CD4-positive, alpha-beta T cell (primary cell): ENCODE results near the gene PRG2. TPM values are rescaled to one million over a fixed set of nuclear protein-coding genes. Genes with fewer than 3 reads are reported as not detected.

Experiments used
- ATAC-seq: fragments of 200-7000 bp; cut with Tn5 transposase; one replicate; pipeline ENCODE4 v1.10.0; 2022; ENCODE audit warnings: mild to moderate bottlenecking; ENCODE audit not compliant: poor library complexity
- CTCF ChIA-PET: fragments of 350-600 bp; sonication (Branson Sonifier 250); formaldehyde crosslinking; loops from one replicate; lab custom pipeline; 2021; ENCODE audit warnings: antibody characterized with exemption, inconsistent platforms; lab: Charles Lee
- POLR2A ChIA-PET: fragments of 350-600 bp; sonication (Branson Sonifier 250); formaldehyde crosslinking; loops from one replicate; lab custom pipeline; 2021; ENCODE audit warnings: antibody characterized with exemption, inconsistent platforms; lab: Charles Lee
- DNase-seq, 14 experiments: peaks; one replicate each; pipeline ENCODE4 v3.0.0-alpha.2; 2013 to 2020; ENCODE audit warnings: mixed read lengths in 2 of 14
- H3K27ac ChIP-seq, 2 donors: one replicate each; pipeline versions ENCODE4 v1.5.1 to v1.7.0; 2013; ENCODE audit warnings: low read length in 2 of 2, low read depth in 1 of 2, mild to moderate bottlenecking in 1 of 2
- H3K27me3 ChIP-seq, 2 experiments: 1 replicate in 1 of 2; 2 replicates in 1 of 2; pipeline versions ENCODE4 v1.6.1 to v1.7.0; 2013; ENCODE audit warnings: low read length in 2 of 2, control low read depth in 1 of 2, mild to moderate bottlenecking in 1 of 2, moderate library complexity in 1 of 2; ENCODE audit not compliant: insufficient read depth in 2 of 2, control insufficient read depth in 1 of 2
- H3K36me3 ChIP-seq: one replicate; pipeline ENCODE4 v1.6.1; 2013; ENCODE audit warnings: low read length, control low read depth; ENCODE audit not compliant: insufficient read depth
- H3K4me1 ChIP-seq: one replicate; pipeline ENCODE4 v1.6.1; 2013; ENCODE audit warnings: low read length, control low read depth; ENCODE audit not compliant: insufficient read depth
- H3K4me3 ChIP-seq: one replicate; pipeline ENCODE4 v1.5.1; 2013; ENCODE audit warnings: mild to moderate bottlenecking, low read length, moderate library complexity
- H3K9me3 ChIP-seq, 2 experiments: 1 replicate in 1 of 2; 2 replicates in 1 of 2; pipeline versions ENCODE4 v1.6.1 to v1.7.0; 2013; ENCODE audit warnings: low read length in 2 of 2, mild to moderate bottlenecking in 2 of 2, control low read depth in 1 of 2, moderate library complexity in 1 of 2; ENCODE audit not compliant: control insufficient read depth in 1 of 2, insufficient read depth in 1 of 2
- H3K27ac Mint-ChIP-seq: one replicate; pipeline ENCODE4 v1.8.0; 2020; ENCODE audit warnings: mixed read lengths
- H3K27me3 Mint-ChIP-seq: one replicate; pipeline ENCODE4 v1.8.0; 2021; ENCODE audit warnings: mixed read lengths
- H3K36me3 Mint-ChIP-seq: one replicate; pipeline ENCODE4 v1.8.0; 2021; ENCODE audit warnings: low read depth, mixed read lengths
- H3K4me1 Mint-ChIP-seq: one replicate; pipeline ENCODE4 v1.8.0; 2021; ENCODE audit warnings: low read depth, mixed read lengths
- H3K4me3 Mint-ChIP-seq: one replicate; pipeline ENCODE4 v1.8.0; 2020; ENCODE audit warnings: mild to moderate bottlenecking, mixed read lengths
- H3K9me3 Mint-ChIP-seq: one replicate; pipeline ENCODE4 v1.8.0; 2020; ENCODE audit warnings: mixed read lengths
- CTCF ChIP-seq: fragments of 200-600 bp; IDR thresholded peaks from one replicate; pipeline ENCODE4 v1.8.0; 2022; ENCODE audit warnings: antibody characterized with exemption, mild to moderate bottlenecking
- intact Hi-C, 2 experiments: fragments of 100-400 bp; cut with DNase I in 1 of 2; cut with micrococcal nuclease in 1 of 2; formaldehyde crosslinking; loops; one replicate each; pipeline versions ENCODE4 v1.15.1 to v1.9.0; 2023 to 2025; cut with DNase I, micrococcal nuclease
- total RNA-seq, 174 experiments: library from RNA in 2 of 174; stranded (reverse) in 2 of 174; gene quantifications; one replicate each; pipeline ENCODE4 v1.2.3 and lab custom pipeline; 2021 to 2026

The PRG2 gene
- total RNA-seq, 2 experiments from 2014 or later = 0.53 to 1.1 TPM

DNA sequence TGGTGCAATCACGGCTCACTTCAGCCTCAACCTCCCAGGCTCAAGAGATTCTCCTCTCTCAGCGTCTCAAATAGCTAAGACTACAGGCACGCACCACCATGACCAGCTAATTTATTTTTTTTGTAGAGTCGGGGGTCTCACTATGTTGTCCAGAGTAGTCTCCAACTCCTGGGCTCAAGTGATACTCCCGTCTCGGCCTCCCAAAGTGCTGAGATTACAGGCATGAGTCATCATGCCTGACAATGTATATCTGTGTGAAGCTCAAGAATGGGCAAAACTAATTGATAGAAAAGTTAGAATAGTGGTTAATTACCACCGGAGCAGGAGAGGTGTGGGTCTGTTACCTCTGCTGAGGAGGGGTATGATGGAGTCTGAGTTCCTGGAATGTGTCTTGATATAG is 45.6 kb upstream of the PRG2 start:
- Mint-ChIP-seq H3K4me3 (no peak overlapping the region), H3K27me3 (no peaks in the 10 kb centered on the region), H3K4me1 (no peaks in the 10 kb centered on the region), H3K27ac (no peak overlapping the region), H3K9me3 (no peaks in the 10 kb centered on the region), H3K36me3 (no peaks in the 10 kb centered on the region)
- Histone ChIP-seq H3K4me3 (no peak overlapping the region), H3K4me1 (no peaks in the 10 kb centered on the region), H3K27ac (no peak overlapping the region), H3K9me3 (no peaks in the 10 kb centered on the region), H3K36me3 (no peaks in the 10 kb centered on the region), H3K27me3 (no peaks in the 10 kb centered on the region)
- intact Hi-C loops = no loop called here
- ChIA-PET CTCF (interaction anchor here (0.8 kb wide), 1 partner anchor 22 kb away, joined by 3 read pairs; no protein-coding TSS in a partner anchor), POLR2A (no interaction called here)
- no peak for TF ChIP-seq CTCF
- ATAC-seq = no peak
- no peak for DNase-seq

GRCh38 chr11:57434640-57435546 is 44.4 kb upstream of the PRG2 start:
- no peak overlapping the region for H3K27ac Mint-ChIP-seq
- POLR2A ChIA-PET = no interaction called here
- H3K4me1 Mint-ChIP-seq = no peaks in the 10 kb centered on the region
- H3K27me3 Mint-ChIP-seq = no peaks in the 10 kb centered on the region
- ATAC-seq (no peak), DNase-seq (peak in 2 of 14 experiments; percentile 34 to 49)
- TF ChIP-seq CTCF = no peak
- no peaks in the 10 kb centered on the region for H3K36me3 Mint-ChIP-seq
- no peaks in the 10 kb centered on the region for H3K27me3 ChIP-seq
- no peaks in the 10 kb centered on the region for H3K36me3 ChIP-seq
- H3K27ac ChIP-seq = no peak overlapping the region
- no peaks in the 10 kb centered on the region for H3K9me3 ChIP-seq
- CTCF ChIA-PET = interaction anchor here (1.4 kb wide), 1 partner anchor 23 kb away, joined by 4 read pairs; no protein-coding TSS in a partner anchor
- intact Hi-C loops = loop anchor here in 1 of 2 experiments (5.0 kb wide), 1 partner anchor 78 kb away; no protein-coding TSS in a partner anchor
- H3K4me3 ChIP-seq = no peak overlapping the region
- no peak overlapping the region for H3K4me3 Mint-ChIP-seq
- no peaks in the 10 kb centered on the region for H3K9me3 Mint-ChIP-seq
- H3K4me1 ChIP-seq = no peaks in the 10 kb centered on the region

DNA sequence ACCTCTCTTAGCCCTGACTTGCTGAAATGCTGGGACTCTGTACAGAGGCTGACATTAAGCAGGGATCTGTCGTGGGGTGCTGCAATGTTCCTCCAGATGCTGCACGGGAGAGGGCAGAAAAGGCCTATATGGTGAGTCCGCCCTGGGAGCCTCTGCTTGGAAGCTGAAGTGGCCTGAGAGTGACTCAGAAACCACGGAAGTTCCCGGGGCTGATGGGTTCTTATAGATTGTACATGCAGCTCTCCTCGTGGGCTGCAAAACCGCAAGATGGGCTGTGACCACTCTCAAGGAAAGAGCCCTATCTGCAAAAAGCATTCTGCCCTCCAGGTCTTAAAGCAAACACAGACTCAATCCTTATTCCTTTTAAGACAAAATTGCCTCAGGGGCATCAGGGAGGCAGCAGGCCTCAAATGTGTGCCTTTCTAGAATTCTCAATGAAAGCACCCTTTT is 42.3 kb upstream of the PRG2 start:
- no peaks in the 10 kb centered on the region for H3K27me3 ChIP-seq
- H3K27me3 Mint-ChIP-seq = no peaks in the 10 kb centered on the region
- peak in 2 of 14 experiments; percentile 61 to 71 for DNase-seq
- H3K36me3 ChIP-seq = no peaks in the 10 kb centered on the region
- TF ChIP-seq CTCF = no peak
- no peak overlapping the region for H3K4me3 ChIP-seq
- H3K36me3 Mint-ChIP-seq = no peaks in the 10 kb centered on the region
- intact Hi-C loops = loop anchor here in 1 of 2 experiments (5.0 kb wide), 1 partner anchor 75 kb away; no protein-coding TSS in a partner anchor
- peaks cover 2% of the 10 kb centered on the region for H3K4me1 Mint-ChIP-seq
- H3K27ac Mint-ChIP-seq = no peak overlapping the region
- H3K9me3 Mint-ChIP-seq = no peaks in the 10 kb centered on the region
- H3K27ac ChIP-seq = no peak overlapping the region
- H3K4me1 ChIP-seq = no peaks in the 10 kb centered on the region
- no peak for ATAC-seq
- ChIA-PET POLR2A (no interaction called here), CTCF (interaction anchor here (0.8 to 1.1 kb wide), 2 partner anchors 26 to 94 kb away, joined by 3 read pairs; no protein-coding TSS in a partner anchor)
- H3K9me3 ChIP-seq = no peaks in the 10 kb centered on the region
- H3K4me3 Mint-ChIP-seq = no peak overlapping the region
